HepG2 (cell line): ENCODE measurements around the gene DTX4. TPM values are rescaled to one million over a fixed set of nuclear protein-coding genes. Genes with fewer than 3 reads are reported as not detected.

ENCODE experiments used
- FOSL2 ChIP-seq: sonication (generic); formaldehyde crosslinking; IDR thresholded peaks from 2 replicates; pipeline ENCODE4 v1.4.0; 2020; ENCODE audit warnings: missing genetic modification reagents
- GFI1 ChIP-seq: sonication (generic); formaldehyde crosslinking; IDR thresholded peaks from 2 replicates; pipeline ENCODE4 v1.5.0; 2020; ENCODE audit warnings: missing genetic modification reagents, mild to moderate bottlenecking, borderline replicate concordance
- HDAC1 ChIP-seq: sonication (generic); formaldehyde crosslinking; IDR thresholded peaks from 2 replicates; pipeline ENCODE4 v1.5.1; 2020; ENCODE audit warnings: mild to moderate bottlenecking, missing genetic modification reagents
- MED1 ChIP-seq: sonication (generic); formaldehyde crosslinking; IDR thresholded peaks from 2 replicates; pipeline ENCODE4 v1.4.0; 2020; ENCODE audit warnings: missing genetic modification reagents
- MLLT10 ChIP-seq: sonication (generic); formaldehyde crosslinking; IDR thresholded peaks from 2 replicates; pipeline ENCODE4 v1.4.0; 2020; ENCODE audit warnings: missing genetic modification reagents
- MTA1 ChIP-seq: sonication (generic); formaldehyde crosslinking; IDR thresholded peaks from 2 replicates; pipeline ENCODE4 v1.4.0; 2020; ENCODE audit warnings: missing genetic modification reagents, mild to moderate bottlenecking, borderline replicate concordance
- NONO ChIP-seq, 2 experiments: fragments of 450-650 bp in 1 of 2; sonication (generic) in 1 of 2; formaldehyde crosslinking in 1 of 2; IDR thresholded peaks in 1 of 2; conservative IDR thresholded peaks in 1 of 2; 2 replicates each; pipeline versions ENCODE4 v1.6.1 to v1.8.0; 2017 to 2022; ENCODE audit warnings: mild to moderate bottlenecking in 1 of 2, missing genetic modification reagents in 1 of 2, moderate library complexity in 1 of 2
- ONECUT2 ChIP-seq: sonication (generic); formaldehyde crosslinking; IDR thresholded peaks from 2 replicates; pipeline ENCODE4 v1.4.0; 2020; ENCODE audit warnings: missing genetic modification reagents
- POLR2G ChIP-seq: fragments of 200-400 bp; formaldehyde crosslinking; IDR thresholded peaks from 2 replicates; pipeline ENCODE4 v1.6.1; 2018; ENCODE audit warnings: mild to moderate bottlenecking, low read depth, low read length, moderate library complexity
- SAP130 ChIP-seq: IDR thresholded peaks from 2 replicates; pipeline ENCODE4 v1.6.1; 2016; ENCODE audit warnings: low read depth
- ZFP91 ChIP-seq: sonication (generic); formaldehyde crosslinking; IDR thresholded peaks from 2 replicates; pipeline ENCODE4 v1.9.0; 2022; ENCODE audit warnings: missing genetic modification reagents, mild to moderate bottlenecking, borderline replicate concordance
- ZNF205 ChIP-seq: IDR thresholded peaks from 2 replicates; pipeline ENCODE4 v1.6.1; 2018; ENCODE audit warnings: missing biosample characterization, missing genetic modification reagents
- ZNF280D ChIP-seq: sonication (generic); formaldehyde crosslinking; IDR thresholded peaks from 2 replicates; pipeline ENCODE4 v1.5.1; 2020; ENCODE audit warnings: mild to moderate bottlenecking, missing genetic modification reagents
- ZNF318 ChIP-seq: sonication (generic); formaldehyde crosslinking; IDR thresholded peaks from 2 replicates; pipeline ENCODE4 v1.4.0; 2020; ENCODE audit warnings: mild to moderate bottlenecking, missing genetic modification reagents
- ZNF44 ChIP-seq: sonication (generic); formaldehyde crosslinking; IDR thresholded peaks from 2 replicates; pipeline ENCODE4 v1.5.1; 2020; ENCODE audit warnings: mild to moderate bottlenecking, missing genetic modification reagents
- ZNF761 ChIP-seq: sonication (generic); formaldehyde crosslinking; conservative IDR thresholded peaks from 2 replicates; pipeline ENCODE4 v1.4.0; 2020; ENCODE audit warnings: mild to moderate bottlenecking, missing genetic modification reagents
- ZNF768 ChIP-seq: sonication (generic); formaldehyde crosslinking; IDR thresholded peaks from 2 replicates; pipeline ENCODE4 v1.4.0; 2020; ENCODE audit warnings: missing genetic modification reagents
- polyA plus RNA-seq, 8 experiments: library from polyadenylated mRNA; depleted of rRNA in 3 of 8; stranded (reverse) in 7 of 8; unstranded in 1 of 8; fragments of >200 nt; fragmentation: Illumina TruSeq in 4 of 8; extraction: Trizol in 4 of 8; gene quantifications; 2 replicates each; pipeline versions ENCODE4 v1.2.1 to v1.2.3, GENCODE V29; 2011 to 2016; ENCODE audit warnings: low read depth in 4 of 8, missing spikeins in 1 of 8, mixed read lengths in 1 of 8; ENCODE audit not compliant: insufficient read depth in 1 of 8
- total RNA-seq, 5 experiments: library from RNA; depleted of rRNA; stranded (reverse); fragments of >200 nt; fragmentation: Illumina TruSeq; extraction: Trizol; gene quantifications; 2 replicates each; pipeline ENCODE4 v1.2.3, GENCODE V29; 2016; ENCODE audit warnings: low read depth in 1 of 5
- TF ChIP-seq, protein P1 (sequence below): IDR thresholded peaks from 2 replicates; pipeline ENCODE4 v1.6.1; 2012; ENCODE audit warnings: inconsistent platforms

DTX4 gene
- total and polyA plus RNA-seq, 2 of the 13 experiments (the other 11 are each of a cell fraction or from before 2014, with no cell fraction given) = 0.67 to 5.6 TPM

- no peak for TF ChIP-seq ZNF318 (CRISPR knock-in tag)
- no peak for TF ChIP-seq SAP130
- no peak for TF ChIP-seq ONECUT2 (CRISPR knock-in tag)
- TF ChIP-seq MLLT10 = no peak
- no peak for TF ChIP-seq HDAC1 (CRISPR knock-in tag)
- TF ChIP-seq POLR2G = no peak
- 0 out of 2 replicates have a peak, but pooled peaks have one; percentile 3 for TF ChIP-seq ZNF761
- no peak for TF ChIP-seq ZNF280D (CRISPR knock-in tag)
- TF ChIP-seq MTA1 (CRISPR knock-in tag) = 0 out of 2 replicates have a peak, but pooled peaks have one; percentile 5
- no peak for TF ChIP-seq MED1 (CRISPR knock-in tag)
- 0 out of 2 replicates have a peak, but pooled peaks have one; percentile 13 for TF ChIP-seq ZFP91 (CRISPR knock-in tag)
- 0 out of 2 replicates have a peak, but pooled peaks have one; percentile 2 for TF ChIP-seq GFI1 (CRISPR knock-in tag)
- TF ChIP-seq, protein P1, sequence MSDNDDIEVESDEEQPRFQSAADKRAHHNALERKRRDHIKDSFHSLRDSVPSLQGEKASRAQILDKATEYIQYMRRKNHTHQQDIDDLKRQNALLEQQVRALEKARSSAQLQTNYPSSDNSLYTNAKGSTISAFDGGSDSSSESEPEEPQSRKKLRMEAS = 0 out of 2 replicates have a peak, but pooled peaks have one; percentile 7
- TF ChIP-seq ZNF205 (CRISPR knock-in tag) = peak; percentile 97
- peak; percentile 30; the same call in 1 of the 2 replicates for TF ChIP-seq FOSL2 (CRISPR knock-in tag)
- no peak for TF ChIP-seq ZNF44 (CRISPR knock-in tag)
- TF ChIP-seq ZNF768 (CRISPR knock-in tag) = no peak
- TF ChIP-seq NONO (IDR thresholded peaks at IDR 0.05) = no peak
- TF ChIP-seq NONO (CRISPR knock-in tag; conservative IDR thresholded peaks at IDR 0.05) = no peak
Observed at GRCh38 chr11:59174664-59175033, 2.7 kb downstream of the DTX4 start (continued).
